Skeletal muscle tissue (tissue), 4 donors: ENCODE measurements around the gene CDH23. TPM values are rescaled to one million over a fixed set of nuclear protein-coding genes. Genes with fewer than 3 reads are reported as not detected.

Experiments
- H3K27ac ChIP-seq: one replicate; pipeline ENCODE4 v1.7.0; 2013; ENCODE audit warnings: mild to moderate bottlenecking, low read depth, low read length, inconsistent platforms
- H3K27me3 ChIP-seq, 3 donors: one replicate each; pipeline ENCODE4 v1.7.0; 2013; ENCODE audit warnings: low read length in 3 of 3; ENCODE audit not compliant: control insufficient read depth in 3 of 3, insufficient read depth in 3 of 3
- H3K36me3 ChIP-seq, 3 donors: one replicate each; pipeline ENCODE4 v1.7.0; 2013; ENCODE audit warnings: low read length in 3 of 3; ENCODE audit not compliant: control insufficient read depth in 3 of 3, insufficient read depth in 3 of 3
- H3K4me1 ChIP-seq, 3 donors: one replicate each; pipeline ENCODE4 v1.7.0; 2013; ENCODE audit warnings: low read length in 3 of 3, mild to moderate bottlenecking in 3 of 3; ENCODE audit not compliant: control insufficient read depth in 3 of 3, insufficient read depth in 3 of 3
- H3K4me3 ChIP-seq, 3 donors: one replicate each; pipeline ENCODE4 v1.7.0; 2013; ENCODE audit warnings: low read length in 3 of 3
- H3K9ac ChIP-seq, 3 donors: one replicate each; pipeline ENCODE4 v1.7.0; 2013; ENCODE audit warnings: low read length in 3 of 3, mild to moderate bottlenecking in 3 of 3, moderate library complexity in 2 of 3, low read depth in 1 of 3
- H3K9me3 ChIP-seq, 3 donors: one replicate each; pipeline ENCODE4 v1.7.0; 2013; ENCODE audit warnings: low read length in 3 of 3; ENCODE audit not compliant: control insufficient read depth in 3 of 3
- total RNA-seq: library from RNA; depleted of rRNA; stranded (reverse); fragments of >200 nt; gene quantifications from one replicate; pipeline ENCODE4 v1.2.3, GENCODE V29; 2014
- donor health status: Osteomylitis.

CDH23 gene
- total RNA-seq, 1 donor from 2014 or later: 3.7 TPM

GRCh38 chr10:71389768-71390460, 6.8 kb upstream of the CDH23 start:
- H3K27me3 ChIP-seq: peaks cover 19 to 21% (median 20%) of the 10 kb centered on the region in 3 donors
- H3K4me3 ChIP-seq: no peak overlapping the region
- no peaks in the 10 kb centered on the region for H3K36me3 ChIP-seq
- no peaks in the 10 kb centered on the region for H3K4me1 ChIP-seq
- no peaks in the 10 kb centered on the region for H3K9me3 ChIP-seq
- no peak overlapping the region for H3K27ac ChIP-seq
- H3K9ac ChIP-seq: no peak overlapping the region

GRCh38 chr10:71390461-71390835, 6.3 kb upstream of the CDH23 start:
- Histone ChIP-seq H3K36me3 (no peaks in the 10 kb centered on the region), H3K27ac (no peak overlapping the region), H3K4me3 (no peak overlapping the region), H3K27me3 (peaks cover 19 to 21% (median 21%) of the 10 kb centered on the region in 3 donors), H3K9me3 (no peaks in the 10 kb centered on the region), H3K9ac (no peak overlapping the region), H3K4me1 (no peaks in the 10 kb centered on the region)

- Histone ChIP-seq H3K9ac (no peak overlapping the region), H3K4me3 (no peak overlapping the region), H3K27me3 (peaks cover 19 to 27% (median 25%) of the 10 kb centered on the region in 3 donors), H3K27ac (no peak overlapping the region), H3K9me3 (no peaks in the 10 kb centered on the region), H3K36me3 (no peaks in the 10 kb centered on the region), H3K4me1 (no peaks in the 10 kb centered on the region)
Measured at GRCh38 chr10:71390921-71391690, 5.6 kb upstream of the CDH23 start.

- no peaks in the 10 kb centered on the region for H3K9me3 ChIP-seq
- H3K27me3 ChIP-seq: peaks cover 19 to 27% (median 25%) of the 10 kb centered on the region in 3 donors
- no peak overlapping the region for H3K9ac ChIP-seq
Measured at GRCh38 chr10:71391701-71392100, 5.0 kb upstream of the CDH23 start.

GRCh38 chr10:71392292-71392691, 4.4 kb upstream of the CDH23 start:
- Histone ChIP-seq H3K36me3 (no peaks in the 10 kb centered on the region), H3K9ac (no peak overlapping the region), H3K4me1 (peaks cover 0 to 3% (median 2%) of the 10 kb centered on the region in 3 donors), H3K27me3 (peaks cover 22 to 29% (median 28%) of the 10 kb centered on the region in 3 donors), H3K4me3 (no peak overlapping the region), H3K27ac (no peak overlapping the region), H3K9me3 (no peaks in the 10 kb centered on the region)

More at GRCh38 chr10:71391701-71392100, 5.0 kb upstream of the CDH23 start:
- Histone ChIP-seq H3K4me1 (no peaks in the 10 kb centered on the region), H3K4me3 (no peak overlapping the region), H3K36me3 (no peaks in the 10 kb centered on the region), H3K27ac (no peak overlapping the region)

GRCh38 chr10:71392791-71393781, 3.6 kb upstream of the CDH23 start:
- Histone ChIP-seq H3K36me3 (no peaks in the 10 kb centered on the region), H3K27me3 (peaks cover 28 to 37% (median 36%) of the 10 kb centered on the region in 3 donors), H3K4me1 (peaks cover 8 to 11% (median 9%) of the 10 kb centered on the region in 3 donors), H3K27ac (no peak overlapping the region), H3K9ac (peak overlapping the region in 1 of 3 donors; percentile 8), H3K9me3 (no peaks in the 10 kb centered on the region), H3K4me3 (no peak overlapping the region)

GRCh38 chr10:71393841-71394475, 2.8 kb upstream of the CDH23 start:
- Histone ChIP-seq H3K27ac (no peak overlapping the region), H3K27me3 (peaks cover 36 to 45% (median 43%) of the 10 kb centered on the region in 3 donors), H3K9ac (peak overlapping the region in 1 of 3 donors; percentile 8), H3K9me3 (no peaks in the 10 kb centered on the region), H3K4me3 (no peak overlapping the region), H3K36me3 (no peaks in the 10 kb centered on the region), H3K4me1 (peaks cover 10 to 18% (median 12%) of the 10 kb centered on the region in 3 donors)

- Histone ChIP-seq H3K27me3 (peaks cover 44 to 55% (median 49%) of the 10 kb centered on the region in 3 donors), H3K9me3 (no peaks in the 10 kb centered on the region), H3K4me1 (peaks cover 10 to 18% (median 14%) of the 10 kb centered on the region in 3 donors), H3K27ac (no peak overlapping the region), H3K4me3 (no peak overlapping the region), H3K36me3 (no peaks in the 10 kb centered on the region), H3K9ac (no peak overlapping the region)
Measured at GRCh38 chr10:71394926-71395562, 1.7 kb upstream of the CDH23 start.

GRCh38 chr10:71395621-71396020, 1.1 kb upstream of the CDH23 start:
- Histone ChIP-seq H3K27ac (no peak overlapping the region), H3K9ac (no peak overlapping the region), H3K4me3 (no peak overlapping the region), H3K4me1 (peaks cover 10 to 18% (median 14%) of the 10 kb centered on the region in 3 donors), H3K36me3 (no peaks in the 10 kb centered on the region), H3K27me3 (peaks cover 44 to 57% (median 48%) of the 10 kb centered on the region in 3 donors), H3K9me3 (no peaks in the 10 kb centered on the region)
